SK-N-DZ (cell line): ENCODE results near the gene SLC6A11. TPM values are rescaled to one million over a fixed set of nuclear protein-coding genes. Genes with fewer than 3 reads are reported as not detected.

Experiments used
- DNase-seq: peaks from one replicate; pipeline ENCODE4 v3.0.0-alpha.2; 2015; ENCODE audit warnings: low spot score
- polyA plus RNA-seq, 2 experiments: library from polyadenylated mRNA; depleted of rRNA; stranded (reverse); fragments of >200 nt; gene quantifications; 2 replicates each; pipeline ENCODE4 v1.2.3, GENCODE V29; 2014

Gene SLC6A11
- not detected in 2 replicates for polyA plus RNA-seq (2014; cell fraction: cytosol; rRNA removed)
- not detected in 2 replicates for polyA plus RNA-seq (2014; cell fraction: nucleus; rRNA removed)

GRCh38 chr3:10816019-10816862 is at the start of gene SLC6A11:
Gene SLC6A11 (plus strand): TSS chr3:10816228. CDS start chr3:10816266, 38 bp downstream.
- DNase-seq = no peak

DNA sequence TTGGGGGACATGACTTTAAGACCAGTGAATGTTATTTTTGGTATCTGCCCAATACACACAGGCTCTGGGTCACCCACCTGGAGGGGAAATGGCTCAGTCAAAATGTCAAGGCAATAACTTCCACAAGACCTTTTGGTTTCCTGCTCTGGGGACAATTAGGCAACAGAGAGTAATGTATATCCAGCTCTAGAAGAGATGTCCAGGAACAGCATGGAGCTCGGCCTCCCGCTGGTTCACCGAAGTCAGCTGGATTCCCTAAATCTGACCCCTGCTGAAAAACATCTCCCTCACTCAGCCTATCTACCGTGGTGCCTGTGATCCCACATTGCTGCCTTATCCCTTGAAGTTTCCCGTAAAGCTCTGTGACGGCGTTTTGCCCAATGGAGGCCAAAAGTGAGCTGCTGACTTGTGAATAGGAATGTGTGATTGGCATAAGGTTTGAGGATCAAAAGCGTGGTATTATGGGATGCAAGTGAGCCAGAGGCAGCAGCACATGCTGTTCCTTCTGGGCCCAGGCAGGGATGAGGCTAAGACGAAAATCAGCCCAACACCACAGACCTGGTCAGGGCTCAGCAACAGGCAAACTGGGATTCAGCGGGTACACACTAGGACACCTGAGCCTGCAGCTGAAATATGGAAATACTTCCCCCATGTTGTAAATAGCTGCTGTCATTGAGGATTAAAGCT is 47.2 kb upstream of the SLC6A11 start:
- DNase-seq = no peak

DNA sequence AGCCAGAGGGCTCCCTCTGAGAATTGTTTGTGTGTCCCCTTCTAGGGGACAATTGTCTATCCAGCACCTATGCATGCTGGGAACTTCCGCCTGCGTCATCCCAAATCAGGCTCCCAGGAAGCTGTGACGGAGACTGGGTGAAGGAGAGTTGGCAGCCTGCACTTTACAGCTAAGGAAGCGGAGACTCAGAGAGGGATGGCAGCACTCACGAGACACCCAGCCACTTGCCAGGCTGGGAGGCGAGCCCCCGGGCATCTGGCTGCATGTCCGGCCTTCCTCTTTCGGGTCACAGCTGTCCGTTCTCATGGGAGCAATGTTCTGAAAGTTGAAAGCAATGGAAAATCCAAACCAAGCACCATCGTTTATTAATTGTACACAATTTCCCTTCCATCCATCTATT is 45.5 kb upstream of the SLC6A11 start:
- no peak for DNase-seq

DNA sequence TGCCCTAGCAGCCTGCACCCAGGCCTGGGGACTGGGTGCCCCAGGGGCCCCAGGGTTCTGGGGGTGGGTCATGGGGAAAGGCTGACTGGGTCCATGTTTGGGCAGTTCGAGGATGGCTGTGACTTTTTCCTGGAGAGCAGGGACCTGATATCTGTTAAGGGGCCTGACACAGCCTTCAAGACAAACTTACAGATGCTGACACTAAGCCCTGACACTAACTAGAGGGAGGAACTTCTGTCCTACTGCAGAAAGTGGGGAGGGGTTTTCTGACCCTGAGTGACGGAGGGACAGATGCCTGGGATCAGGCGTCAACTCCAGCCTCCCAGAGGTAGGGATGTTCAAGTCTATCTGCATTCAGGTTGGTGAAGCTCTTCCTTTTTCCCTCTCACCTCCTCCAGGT is 45.0 kb upstream of the SLC6A11 start:
- no peak for DNase-seq

GRCh38 chr3:10771486-10772270 is 44.4 kb upstream of the SLC6A11 start:
- no peak for DNase-seq

GRCh38 chr3:10772271-10773161 is 43.5 kb upstream of the SLC6A11 start:
- peak; percentile 27 for DNase-seq

DNA sequence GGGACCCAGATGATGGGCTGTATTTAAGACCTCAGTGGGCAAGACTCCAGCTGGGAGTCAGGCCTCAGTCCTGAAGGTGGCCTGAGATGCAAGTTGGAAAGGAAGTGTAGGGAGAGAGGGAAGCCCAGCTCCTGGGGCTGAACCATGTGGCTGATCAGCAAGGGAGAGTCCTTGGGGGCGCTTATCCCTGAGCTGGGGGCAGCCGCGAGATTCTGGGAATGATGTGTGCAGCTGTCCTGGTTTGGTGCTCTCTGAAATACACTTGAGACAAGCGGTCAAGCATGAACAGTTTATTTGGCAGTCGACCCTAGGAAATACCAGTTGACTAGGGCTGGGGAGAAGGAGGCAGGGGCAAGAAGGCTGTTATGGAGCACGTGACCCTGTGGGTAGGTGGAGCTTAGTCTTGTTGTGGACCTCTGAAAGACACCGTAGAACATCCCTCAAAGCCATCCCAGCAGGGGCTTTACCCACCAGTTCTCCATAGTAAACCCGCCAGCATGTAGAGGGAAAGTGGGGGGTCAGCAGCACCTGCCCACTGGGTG is 41.8 kb upstream of the SLC6A11 start:
- no peak for DNase-seq

GRCh38 chr3:10774825-10775224 is 41.2 kb upstream of the SLC6A11 start:
- no peak for DNase-seq

DNA sequence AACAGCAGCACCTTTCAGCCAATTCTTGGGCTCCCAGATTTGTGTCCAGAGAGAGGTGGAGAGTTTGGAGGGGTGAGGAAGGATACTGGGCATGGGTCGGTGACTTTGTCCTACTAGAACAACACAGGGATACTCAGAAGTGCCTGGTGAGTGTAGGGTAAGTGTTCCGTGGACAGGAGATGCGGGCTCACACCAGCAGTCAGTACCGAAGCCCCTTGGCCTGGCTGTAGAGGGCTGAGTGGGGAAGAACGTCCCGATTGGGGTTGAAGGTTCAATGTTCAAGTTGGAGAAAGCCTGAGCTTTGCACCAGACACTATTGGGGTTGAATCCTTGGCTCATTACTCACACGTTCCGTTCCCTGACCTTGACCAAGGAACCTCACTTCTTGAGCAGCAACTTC is 40.8 kb upstream of the SLC6A11 start:
- DNase-seq = no peak

GRCh38 chr3:10775828-10776227 is 40.2 kb upstream of the SLC6A11 start:
- no peak for DNase-seq

GRCh38 chr3:10777627-10778026 is 38.4 kb upstream of the SLC6A11 start:
- DNase-seq = no peak

GRCh38 chr3:10778492-10779292 is 37.3 kb upstream of the SLC6A11 start:
- no peak for DNase-seq

- DNase-seq = no peak
Observed at GRCh38 chr3:10779293-10779805, 36.7 kb upstream of the SLC6A11 start.

DNA sequence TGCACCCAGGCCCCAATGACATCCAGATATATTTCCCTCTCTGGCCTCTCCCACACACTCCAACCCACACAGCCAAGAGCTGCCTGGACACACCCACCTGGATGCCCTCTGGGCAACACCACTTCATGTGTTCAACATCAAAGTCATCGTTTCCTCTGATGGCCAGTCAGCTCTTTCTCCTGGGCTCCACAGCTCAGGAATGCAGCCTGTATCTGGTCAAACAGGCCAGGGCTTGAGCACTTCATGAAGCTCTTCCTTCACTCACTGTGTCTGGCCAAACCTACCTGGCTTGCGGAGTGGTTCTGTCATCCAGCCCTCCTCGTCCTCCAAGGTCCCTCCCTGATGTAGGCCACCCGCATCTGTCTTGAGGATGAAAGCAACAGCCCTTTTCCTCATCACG is 35.8 kb upstream of the SLC6A11 start:
- no peak for DNase-seq

DNA sequence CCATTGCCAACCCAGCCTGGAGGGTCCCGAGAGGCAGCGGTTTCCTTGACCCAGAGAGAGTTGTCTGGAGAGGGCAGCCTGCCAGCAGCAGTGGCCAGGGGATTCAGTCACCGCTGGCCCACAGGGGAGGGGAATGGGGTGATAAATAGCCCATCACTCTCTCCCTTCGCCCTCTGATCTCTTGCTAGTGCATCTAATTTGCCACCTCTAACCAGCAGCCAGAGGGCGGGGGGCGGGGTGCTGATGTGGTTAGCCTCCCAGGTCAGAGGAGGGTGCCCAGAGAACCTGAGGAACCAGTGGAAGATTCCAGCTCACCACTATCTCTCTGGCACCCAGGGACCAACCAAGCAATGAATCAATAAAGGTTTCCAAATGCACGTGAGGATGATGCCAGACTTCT is 35.1 kb upstream of the SLC6A11 start:
- DNase-seq = no peak

DNA sequence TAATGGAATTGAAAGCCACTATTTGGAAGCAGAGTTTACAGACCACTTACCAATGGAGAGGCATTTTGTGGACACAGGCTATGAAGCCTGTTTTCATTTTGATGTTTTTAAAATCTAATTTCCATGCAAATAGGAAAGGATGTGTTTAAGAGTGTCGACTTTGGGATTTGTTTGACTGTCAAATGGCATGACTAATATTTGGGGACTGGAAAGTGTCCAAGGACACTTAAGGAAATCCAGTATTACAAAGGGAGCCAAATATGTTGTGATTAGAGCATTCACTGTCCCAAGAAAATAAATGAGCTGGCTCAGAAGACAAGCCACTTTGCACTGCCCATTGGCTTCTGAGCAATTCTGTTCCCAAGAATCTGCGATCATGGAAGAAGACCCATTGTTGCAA is 34.0 kb upstream of the SLC6A11 start:
- DNase-seq = no peak

GRCh38 chr3:10783360-10784351 is 32.4 kb upstream of the SLC6A11 start:
- DNase-seq = peak; percentile 25

GRCh38 chr3:10786640-10787039 is 29.4 kb upstream of the SLC6A11 start:
- DNase-seq = no peak
